MM.1S (cell line): ENCODE measurements around the gene A3GALT2.

Source experiments
- EZH2 ChIP-seq: fragments of 300-600 bp; sonication (generic); optimal IDR thresholded peaks from 2 replicates; pipeline ENCODE3; 2017; ENCODE audit warnings: low read depth, mild to moderate bottlenecking, antibody characterized with exemption, low read length, mixed read lengths
- EZH2phosphoT487 ChIP-seq: fragments of 300-600 bp; sonication (generic); IDR thresholded peaks from 2 replicates; pipeline ENCODE4 v1.6.1; 2018; ENCODE audit warnings: antibody characterized with exemption, low read length
- TF ChIP-seq, protein P1 (sequence below): fragments of 300-600 bp; sonication (generic); IDR thresholded peaks from 2 replicates; pipeline ENCODE4 v1.5.1; 2016; ENCODE audit warnings: antibody characterized with exemption, low read length, mixed read lengths

DNA sequence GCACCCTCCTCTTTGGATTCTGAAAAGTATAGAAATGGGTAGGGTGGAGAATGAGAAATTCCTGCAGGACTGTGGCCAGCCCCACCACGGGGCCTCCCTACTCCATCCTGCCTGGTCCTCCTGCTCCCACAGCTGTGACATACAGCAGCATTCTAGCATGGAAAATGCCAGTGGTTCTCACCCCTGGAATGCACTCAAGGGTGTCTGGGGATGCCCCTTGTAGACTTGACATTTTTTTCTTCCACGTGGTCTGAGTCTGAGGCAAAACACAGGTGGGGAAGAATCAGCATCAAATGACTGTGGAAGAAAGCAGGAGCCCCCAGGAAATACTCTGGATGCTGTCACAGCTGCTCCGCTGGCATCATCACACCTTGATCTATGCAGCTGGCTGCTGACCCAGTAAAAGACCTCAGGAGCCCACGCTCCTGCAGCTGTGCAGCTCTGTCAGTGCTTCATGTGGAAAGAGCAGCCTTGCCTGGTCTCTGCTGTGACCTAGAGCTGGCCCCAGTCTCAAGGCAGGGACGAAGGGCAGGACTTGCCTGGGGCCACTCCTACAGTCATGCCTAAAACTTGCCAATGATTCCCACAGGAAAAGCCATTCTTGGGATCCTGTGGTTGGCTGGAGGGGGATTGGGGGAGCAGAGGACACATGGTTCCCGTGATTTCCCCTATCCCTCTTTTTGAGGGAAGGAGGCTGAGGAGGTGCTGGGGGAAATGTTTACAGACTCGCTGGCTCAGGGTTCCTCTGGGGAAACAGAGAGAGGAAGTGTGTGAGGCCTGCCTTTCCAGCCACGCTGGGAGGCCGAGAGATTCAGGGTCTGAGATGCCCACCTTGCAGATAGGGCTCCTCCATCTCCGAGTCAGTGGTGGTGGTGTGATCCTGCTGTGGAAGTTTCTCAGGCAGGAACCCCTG lies 10.8 kb upstream of the A3GALT2 start:
- TF ChIP-seq, protein P1, sequence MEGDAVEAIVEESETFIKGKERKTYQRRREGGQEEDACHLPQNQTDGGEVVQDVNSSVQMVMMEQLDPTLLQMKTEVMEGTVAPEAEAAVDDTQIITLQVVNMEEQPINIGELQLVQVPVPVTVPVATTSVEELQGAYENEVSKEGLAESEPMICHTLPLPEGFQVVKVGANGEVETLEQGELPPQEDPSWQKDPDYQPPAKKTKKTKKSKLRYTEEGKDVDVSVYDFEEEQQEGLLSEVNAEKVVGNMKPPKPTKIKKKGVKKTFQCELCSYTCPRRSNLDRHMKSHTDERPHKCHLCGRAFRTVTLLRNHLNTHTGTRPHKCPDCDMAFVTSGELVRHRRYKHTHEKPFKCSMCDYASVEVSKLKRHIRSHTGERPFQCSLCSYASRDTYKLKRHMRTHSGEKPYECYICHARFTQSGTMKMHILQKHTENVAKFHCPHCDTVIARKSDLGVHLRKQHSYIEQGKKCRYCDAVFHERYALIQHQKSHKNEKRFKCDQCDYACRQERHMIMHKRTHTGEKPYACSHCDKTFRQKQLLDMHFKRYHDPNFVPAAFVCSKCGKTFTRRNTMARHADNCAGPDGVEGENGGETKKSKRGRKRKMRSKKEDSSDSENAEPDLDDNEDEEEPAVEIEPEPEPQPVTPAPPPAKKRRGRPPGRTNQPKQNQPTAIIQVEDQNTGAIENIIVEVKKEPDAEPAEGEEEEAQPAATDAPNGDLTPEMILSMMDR = no peak
- TF ChIP-seq EZH2 (no peak), EZH2phosphoT487 (no peak)
